ENCODE measurements around the gene FAM180B.

DNA sequence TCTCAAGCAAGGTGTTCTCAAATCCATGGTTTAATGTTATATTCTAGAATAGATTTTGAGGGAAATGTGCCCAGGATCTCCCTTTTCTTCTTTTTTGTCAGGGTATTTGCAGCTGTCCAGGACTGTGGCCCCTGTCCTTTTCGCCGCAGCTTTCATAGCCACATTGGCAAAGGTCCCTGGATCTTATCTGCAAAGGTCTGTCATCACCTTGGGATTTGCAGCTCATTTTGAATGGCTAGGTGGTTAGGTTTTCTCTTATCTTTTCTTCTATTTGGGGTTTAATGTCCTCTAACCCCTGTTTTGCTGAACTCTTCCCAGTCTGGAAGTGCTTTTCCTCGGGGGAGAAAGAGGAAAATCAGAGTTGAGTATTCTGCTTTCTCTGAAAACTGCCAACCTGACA, 19.4 kb downstream of the FAM180B start:
- no peak for TF ChIP-seq CTCF (IDR thresholded peaks at IDR 0.05)
- no peak for TF ChIP-seq POLR2A (IDR thresholded peaks at IDR 0.05)

Data from esophagus squamous epithelium (tissue), 4 donors.